HG02870 (cell line): ENCODE results near the gene DPYSL5.

Experiments
- ATAC-seq: cut with Tn5 transposase; IDR thresholded peaks from one replicate; pipeline ENCODE4 v1.9.1; 2021; ENCODE audit warnings: mild to moderate bottlenecking, moderate library complexity; ENCODE audit not compliant: unreplicated experiment

DPYSL5 gene

GRCh38 chr2:26924731-26925099 is 76.8 kb downstream of the DPYSL5 start:
- ATAC-seq = no peak

- no peak for ATAC-seq
Measured at GRCh38 chr2:26925100-26925791, 77.3 kb downstream of the DPYSL5 start.

DNA sequence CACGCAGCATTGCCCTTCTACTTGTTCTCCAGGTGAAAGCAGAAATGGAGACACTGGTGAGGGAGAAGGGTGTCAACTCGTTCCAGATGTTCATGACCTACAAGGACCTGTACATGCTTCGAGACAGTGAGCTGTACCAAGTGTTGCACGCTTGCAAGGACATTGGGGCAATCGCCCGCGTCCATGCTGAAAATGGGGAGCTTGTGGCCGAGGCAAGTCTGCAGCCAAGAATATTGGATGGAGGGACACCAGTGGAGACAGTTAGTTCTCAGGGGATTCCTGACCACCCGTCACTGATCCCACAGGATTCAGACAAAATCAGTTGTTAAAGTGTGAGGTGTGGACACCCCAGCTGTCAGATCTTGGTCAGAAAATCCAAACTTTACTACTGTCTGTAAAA is 79.3 kb downstream of the DPYSL5 start:
- ATAC-seq = no peak

DNA sequence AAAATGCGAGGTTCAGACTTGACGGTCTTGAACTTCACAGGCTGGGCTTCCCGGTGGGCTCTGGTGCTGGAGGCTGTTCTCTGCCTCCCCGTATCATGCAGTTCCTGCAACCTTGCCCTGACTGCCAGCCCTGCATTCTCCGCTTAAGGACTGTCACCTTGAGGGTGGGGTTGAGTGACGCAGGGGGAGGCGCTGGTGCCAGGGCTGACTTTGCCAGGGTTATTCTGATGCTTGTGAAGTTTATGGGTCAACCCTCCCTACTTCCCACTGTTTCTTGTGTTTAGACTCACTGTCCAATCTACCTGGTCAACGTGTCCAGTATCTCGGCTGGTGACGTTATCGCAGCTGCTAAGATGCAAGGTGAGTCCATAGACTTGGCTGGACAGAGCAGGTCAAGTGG is 85.0 kb downstream of the DPYSL5 start:
- no peak for ATAC-seq

DNA sequence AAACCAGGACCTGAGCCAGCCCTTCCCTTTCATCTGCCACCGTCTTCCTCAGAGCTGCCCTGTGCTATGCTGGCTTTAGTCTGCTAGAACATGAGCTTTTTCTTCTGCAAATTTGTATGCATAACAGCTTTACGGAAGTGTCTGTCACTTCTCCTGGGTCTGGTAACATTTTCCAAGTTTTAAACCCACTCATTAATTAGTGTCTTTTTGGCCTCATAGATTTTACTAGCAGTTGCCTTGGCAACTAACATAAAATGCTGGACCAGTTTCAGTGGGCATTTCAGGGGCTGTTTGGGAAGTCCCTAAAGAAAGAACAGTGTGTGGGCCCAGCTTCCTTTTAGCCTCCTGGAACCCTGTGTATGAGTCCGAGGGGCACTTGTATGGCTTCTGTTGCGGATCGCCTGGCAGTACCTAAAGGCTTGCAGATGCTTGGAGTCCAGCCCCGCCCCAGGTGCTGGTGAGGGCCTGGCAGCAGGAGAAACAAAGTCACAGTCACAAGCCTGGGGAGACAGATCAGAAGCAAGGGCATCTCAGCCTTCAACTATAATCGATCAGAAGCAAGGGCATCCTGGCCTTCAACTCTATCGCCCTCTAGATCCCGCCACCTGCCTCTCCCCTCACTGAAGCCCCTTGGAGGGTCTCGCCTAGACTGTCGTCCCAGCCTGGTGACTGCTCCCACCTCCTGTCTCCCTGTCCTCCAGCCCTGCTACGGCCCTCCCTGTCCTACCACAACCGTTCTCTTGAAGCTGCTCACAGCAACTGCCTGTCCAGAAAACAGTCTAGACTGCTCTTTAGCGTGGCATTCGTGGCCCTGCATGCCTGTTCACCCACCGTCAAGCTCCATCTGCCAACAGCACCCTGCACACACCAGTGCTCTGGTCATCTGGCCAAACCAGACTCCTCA is 85.8 kb downstream of the DPYSL5 start:
- no peak for ATAC-seq

- no peak for ATAC-seq
Measured at GRCh38 chr2:26934335-26934724, 86.4 kb downstream of the DPYSL5 start.

DNA sequence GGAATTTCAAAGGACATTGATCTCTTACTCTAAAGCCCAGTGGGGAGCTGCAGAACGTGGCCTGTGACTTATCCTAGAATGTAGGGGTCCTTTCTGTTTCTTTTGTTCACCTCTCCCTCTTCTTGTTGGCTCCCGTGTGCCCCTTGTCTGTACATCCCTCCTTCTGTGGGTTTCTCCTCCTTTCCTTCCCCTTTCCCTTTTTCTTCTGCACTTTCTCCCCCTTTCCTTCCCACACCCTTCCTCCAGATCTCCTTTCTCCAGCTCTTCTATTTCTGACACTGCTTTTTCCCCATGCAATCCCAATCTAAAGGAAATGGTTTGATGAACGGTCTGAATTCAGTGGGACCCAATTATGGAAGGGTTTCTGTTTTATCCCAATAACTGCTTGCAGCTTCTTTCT is 87.1 kb downstream of the DPYSL5 start:
- ATAC-seq = no peak

- no peak for ATAC-seq
Measured at GRCh38 chr2:26936855-26937254, 88.9 kb downstream of the DPYSL5 start.

DNA sequence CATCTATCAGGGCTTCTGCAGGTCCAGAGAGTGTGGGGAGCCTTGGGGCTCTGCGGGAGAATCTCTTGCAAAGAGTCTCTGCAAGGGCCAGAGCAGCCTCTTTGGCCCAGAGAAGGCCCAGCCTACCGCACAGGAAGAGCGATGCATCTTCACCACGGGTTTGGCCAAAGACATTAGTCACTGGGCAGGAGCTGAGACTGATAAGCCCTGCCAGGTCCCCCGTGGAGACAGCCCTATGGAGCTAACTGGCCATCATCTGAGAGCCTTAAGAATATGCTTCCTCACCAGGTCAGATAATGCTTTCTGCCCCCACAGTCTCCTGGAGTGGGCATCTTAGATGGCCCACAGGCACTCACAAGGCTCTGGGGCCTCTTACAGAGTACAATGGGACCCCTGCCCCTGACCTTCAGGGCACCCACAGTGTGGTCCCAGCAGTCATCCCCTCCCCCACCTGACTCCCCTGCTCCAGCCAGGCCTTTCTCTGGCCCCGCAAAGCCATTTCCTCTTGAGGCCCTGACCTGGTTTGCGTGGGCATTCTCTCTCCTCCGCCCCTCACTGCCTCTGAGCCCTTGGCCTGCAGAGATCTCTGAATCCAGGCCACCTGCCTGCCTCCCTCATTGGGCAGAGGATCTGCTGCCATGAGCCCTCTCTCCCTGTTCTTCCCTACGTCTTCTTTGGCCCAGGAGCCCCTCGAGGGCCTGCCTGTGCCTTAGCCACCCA is 90.6 kb downstream of the DPYSL5 start:
- no peak for ATAC-seq

DNA sequence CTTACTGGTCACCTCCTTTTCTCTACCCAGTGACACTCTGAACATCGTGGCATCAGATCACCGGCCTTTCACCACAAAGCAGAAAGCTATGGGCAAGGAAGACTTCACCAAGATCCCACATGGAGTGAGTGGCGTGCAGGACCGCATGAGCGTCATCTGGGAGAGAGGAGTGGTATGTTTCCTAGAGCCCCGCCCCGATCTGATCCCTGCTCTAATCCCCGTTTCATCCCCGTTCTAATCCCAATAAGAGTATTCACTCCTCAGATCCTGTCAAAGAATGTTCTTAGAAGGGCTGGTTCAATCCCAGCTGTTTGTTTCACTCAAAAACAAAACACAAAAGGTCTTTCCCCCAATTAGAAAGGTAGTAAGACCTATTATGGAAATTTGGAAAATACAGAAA is 92.1 kb downstream of the DPYSL5 start:
- no peak for ATAC-seq

- no peak for ATAC-seq
Measured at GRCh38 chr2:26941486-26941885, 93.6 kb downstream of the DPYSL5 start.

DNA sequence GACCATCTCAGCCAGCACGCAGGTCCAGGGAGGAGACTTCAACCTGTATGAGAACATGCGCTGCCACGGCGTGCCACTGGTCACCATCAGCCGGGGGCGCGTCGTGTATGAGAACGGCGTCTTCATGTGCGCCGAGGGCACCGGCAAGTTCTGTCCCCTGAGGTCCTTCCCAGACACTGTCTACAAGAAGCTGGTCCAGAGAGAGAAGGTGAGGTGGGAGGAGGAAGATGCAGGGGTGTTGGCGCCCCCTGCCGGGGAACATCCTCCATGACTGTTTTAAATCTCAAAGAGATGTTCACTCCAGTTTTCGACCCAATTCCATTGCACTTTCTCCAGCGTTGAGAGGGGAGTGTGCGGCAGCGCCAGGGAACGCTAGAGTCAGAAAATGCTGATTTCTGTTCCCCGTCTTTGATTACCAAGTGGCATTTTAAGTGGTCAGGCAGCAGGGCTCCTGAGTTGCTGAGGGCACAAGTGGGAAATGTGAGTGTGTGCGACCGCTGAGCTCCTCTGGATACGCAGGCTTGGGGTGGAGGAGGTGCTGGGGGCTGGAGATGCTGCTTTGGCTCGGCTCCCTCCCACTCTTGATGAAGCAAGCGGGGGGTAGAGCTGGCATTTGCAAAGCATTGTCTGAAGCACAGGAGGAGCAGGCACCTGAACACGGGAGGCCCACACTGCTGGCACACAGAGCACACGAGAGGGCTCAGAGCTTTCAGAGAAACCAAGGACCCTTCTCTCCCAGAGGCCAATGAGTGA is 94.8 kb downstream of the DPYSL5 start:
- no peak for ATAC-seq

DNA sequence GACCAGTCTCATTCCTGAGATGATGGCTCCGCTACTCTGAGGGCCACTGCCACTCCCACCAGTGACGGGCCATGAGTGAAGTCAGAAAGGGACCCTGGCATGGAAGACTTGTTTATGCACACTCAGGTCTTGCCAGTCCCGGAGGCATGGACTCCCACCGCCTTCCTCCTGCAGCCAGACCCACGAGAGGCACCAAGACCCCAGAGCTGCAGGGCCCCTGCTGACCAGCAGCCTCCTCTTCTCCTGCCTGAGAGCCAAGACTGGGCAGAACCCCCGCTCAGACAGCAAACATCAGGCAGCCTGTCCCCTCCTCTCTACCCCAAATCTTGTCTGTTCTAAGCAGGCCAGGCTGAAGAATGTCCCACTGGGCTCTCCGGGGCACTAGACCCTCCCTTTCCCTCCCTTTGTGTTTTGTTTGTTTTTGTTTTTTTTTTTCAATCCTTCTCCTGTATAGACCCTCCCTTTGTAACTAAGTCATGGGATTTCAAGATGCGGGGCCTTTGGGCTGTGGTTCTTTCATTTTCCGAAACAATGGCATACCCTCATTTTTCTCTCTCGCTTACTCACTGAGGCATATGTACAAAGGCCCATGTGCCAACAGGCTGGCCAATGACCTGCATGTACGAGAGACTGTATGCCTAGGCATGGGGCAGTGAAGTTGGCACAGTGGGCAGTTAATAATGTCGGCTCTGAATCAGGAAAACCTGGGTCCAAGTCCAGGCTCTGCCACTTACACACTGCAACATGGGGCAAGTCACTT is 98.2 kb downstream of the DPYSL5 start:
- no peak for ATAC-seq

DNA sequence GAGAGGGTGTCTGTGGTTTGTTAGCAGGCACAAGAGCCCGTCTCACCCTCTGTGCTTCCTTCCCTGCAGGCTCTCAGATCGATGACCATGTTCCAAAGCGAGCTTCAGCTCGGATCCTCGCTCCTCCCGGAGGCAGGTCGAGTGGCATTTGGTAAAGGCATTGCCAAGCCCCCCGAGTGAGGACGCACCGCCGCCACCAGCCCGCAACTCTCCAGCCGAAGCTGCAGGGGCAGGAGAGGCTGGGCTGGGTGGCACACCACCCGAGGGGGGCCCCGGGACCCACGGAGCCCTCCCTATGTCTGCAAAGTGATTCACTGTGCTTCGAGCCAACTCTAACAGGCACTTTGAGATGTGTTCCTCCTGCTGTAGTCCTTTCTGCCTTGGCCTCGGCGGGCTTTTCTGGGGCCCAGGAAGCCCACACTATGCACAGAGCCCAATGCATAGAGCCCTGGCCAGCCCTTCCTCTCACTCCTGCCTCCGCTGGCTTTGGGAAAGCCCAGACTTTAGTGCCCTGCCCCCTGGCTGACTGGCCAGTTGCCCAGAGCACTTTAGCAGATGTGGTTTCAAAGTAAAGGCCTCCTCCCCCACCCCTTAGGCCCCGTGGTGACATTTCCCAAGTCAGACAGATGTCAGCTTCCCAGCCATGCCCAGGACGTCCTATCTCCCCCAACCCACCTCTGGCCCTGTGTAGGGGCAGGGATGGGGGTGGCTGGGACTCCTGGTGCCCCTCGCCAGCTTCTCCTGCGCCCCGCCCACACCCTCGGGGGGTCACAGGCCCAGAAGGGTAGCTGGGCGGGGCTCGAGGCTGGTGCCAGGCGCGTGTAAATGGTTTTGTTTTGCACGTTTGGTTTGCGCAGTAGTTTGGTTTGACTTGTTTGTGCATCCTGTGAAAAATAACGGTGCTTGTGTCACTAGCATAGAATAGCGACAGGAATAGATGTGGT is 99.2 kb downstream of the DPYSL5 start:
- no peak for ATAC-seq

GRCh38 chr2:26948800-26949199 is 100.9 kb downstream of the DPYSL5 start:
- no peak for ATAC-seq

DNA sequence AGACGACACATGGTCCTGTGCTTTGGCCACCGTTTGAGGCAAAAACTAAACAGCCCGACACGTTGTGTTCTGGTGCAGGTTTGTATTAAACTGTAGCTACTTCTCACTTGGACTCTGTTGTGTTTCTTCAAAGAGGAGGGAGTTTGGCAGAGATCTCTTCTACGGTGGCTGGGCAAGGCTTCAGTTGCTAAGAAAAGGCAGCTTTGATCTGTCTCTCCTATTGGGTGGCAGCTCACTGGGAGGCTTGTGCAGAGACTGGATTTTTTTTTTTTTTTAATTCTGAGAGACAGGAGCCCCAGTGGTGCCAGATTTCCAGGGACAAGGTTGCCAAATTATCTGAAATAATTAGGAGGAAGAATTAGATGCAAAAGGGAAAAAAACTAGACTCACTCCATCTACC is 102.3 kb downstream of the DPYSL5 start:
- ATAC-seq = no peak

DNA sequence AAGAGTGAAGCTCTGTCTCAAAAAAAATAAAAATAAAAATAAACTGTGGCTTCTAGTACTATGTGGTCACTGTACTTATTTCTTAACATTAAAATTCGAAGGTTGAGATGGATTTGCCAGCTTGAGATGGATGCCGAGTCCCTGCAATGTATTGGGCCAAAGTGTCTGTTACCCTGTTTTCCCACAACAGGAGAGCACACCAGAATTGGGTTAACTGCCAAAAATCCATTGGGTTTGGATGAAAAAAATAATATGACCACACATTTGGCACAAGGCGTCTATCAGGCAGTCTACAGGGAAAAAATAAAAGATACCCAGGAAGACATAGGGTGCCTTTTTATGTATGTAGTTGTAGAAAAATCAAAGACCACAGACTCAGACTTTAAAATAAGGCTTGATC is 103.3 kb downstream of the DPYSL5 start:
- no peak for ATAC-seq

GRCh38 chr2:26952374-26952773 is 104.4 kb downstream of the DPYSL5 start:
- ATAC-seq = no peak

DNA sequence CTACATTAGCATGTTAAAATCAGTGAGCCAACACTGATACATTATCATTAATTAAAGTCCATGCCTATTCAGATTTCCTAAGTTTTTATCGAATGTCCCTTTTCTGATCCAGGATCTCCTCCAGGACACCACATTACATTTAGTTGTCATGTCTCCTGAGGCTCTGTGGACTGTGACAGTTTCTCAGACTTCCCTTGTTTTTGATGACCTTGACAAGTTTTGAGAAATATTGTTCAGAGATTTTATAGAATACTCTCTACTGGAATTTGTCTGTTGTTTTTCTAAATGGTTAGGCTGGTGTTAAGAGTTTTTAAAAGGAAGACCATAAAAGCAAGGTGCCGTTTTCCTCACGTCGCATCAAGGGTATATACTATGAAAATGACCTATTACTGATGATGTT is 106.2 kb downstream of the DPYSL5 start:
- ATAC-seq = no peak
